Panc1 (cell line): Measurements from ENCODE around the gene ZNF367. TPM values are rescaled to one million over a fixed set of nuclear protein-coding genes. Genes with fewer than 3 reads are reported as not detected.

Experiments
- ATAC-seq: fragments of 200-7000 bp; cut with Tn5 transposase; 2 replicates; pipeline ENCODE4 v1.9.1; 2020; ENCODE audit warnings: mild to moderate bottlenecking, moderate library complexity
- BruUV-seq: library from RNA; stranded (reverse); fragments of 400-500 nt; replicated peaks from 2 replicates; lab custom pipeline; 2021; lab: Mats Ljungman, UMichigan
- CTCF ChIA-PET: fragments of 300-600 bp; sonication (Branson Sonifier 250); formaldehyde crosslinking; loops from one replicate; lab custom pipeline; 2022; ENCODE audit warnings: antibody characterized with exemption; lab: Charles Lee
- POLR2A ChIA-PET: fragments of 300-600 bp; sonication (Branson Sonifier 250); formaldehyde crosslinking; loops from one replicate; lab custom pipeline; 2022; ENCODE audit warnings: antibody characterized with exemption; lab: Charles Lee
- DNase-seq: peaks from one replicate; pipeline ENCODE4 v3.0.0-alpha.2; 2010; ENCODE audit warnings: low read depth, low spot score
- H3K27ac ChIP-seq: 2 replicates; pipeline ENCODE4 v1.5.1; 2011; ENCODE audit warnings: mild to moderate bottlenecking, low read length, inconsistent platforms
- H3K27me3 ChIP-seq: fragments of 200-500 bp; sonication (Bioruptor generic); 2 replicates; pipeline ENCODE4 v1.6.0; 2014; ENCODE audit warnings: low read length, inconsistent platforms; ENCODE audit not compliant: control insufficient read depth, insufficient read depth
- H3K36me3 ChIP-seq: fragments of 200-500 bp; sonication (Bioruptor generic); 2 replicates; pipeline ENCODE4 v1.5.1; 2014; ENCODE audit warnings: inconsistent platforms, mild to moderate bottlenecking, low read length, moderate library complexity; ENCODE audit not compliant: control insufficient read depth, insufficient read depth
- H3K4me1 ChIP-seq: 2 replicates; pipeline ENCODE4 v1.5.1; 2011; ENCODE audit warnings: inconsistent platforms, mild to moderate bottlenecking, low read length, moderate library complexity; ENCODE audit not compliant: control insufficient read depth, insufficient read depth
- H3K4me3 ChIP-seq, 2 experiments: 2 replicates each; pipeline ENCODE4 v1.5.1; 2011 to 2012; ENCODE audit warnings: low read depth in 2 of 2, low read length in 2 of 2, mild to moderate bottlenecking in 2 of 2, inconsistent platforms in 1 of 2, moderate library complexity in 1 of 2
- H3K9me3 ChIP-seq: fragments of 200-500 bp; sonication (Bioruptor generic); 2 replicates; pipeline ENCODE4 v1.5.1; 2014; ENCODE audit warnings: low read depth, mild to moderate bottlenecking, inconsistent platforms, low read length, moderate library complexity; ENCODE audit not compliant: control insufficient read depth, insufficient read depth
- POLR2AphosphoS5 ChIP-seq: IDR thresholded peaks from 2 replicates; pipeline ENCODE4 v1.6.1; 2012; ENCODE audit warnings: mild to moderate bottlenecking, low read depth, low read length, moderate library complexity
- SIN3A ChIP-seq: IDR thresholded peaks from 2 replicates; pipeline ENCODE4 v1.6.1; 2012; ENCODE audit warnings: low read depth, mild to moderate bottlenecking, low read length, moderate library complexity, borderline replicate concordance; ENCODE audit not compliant: insufficient read depth
- TCF7L2 ChIP-seq: IDR thresholded peaks from 2 replicates; pipeline ENCODE4 v1.6.1; 2011; ENCODE audit warnings: mild to moderate bottlenecking, low read depth, low read length, inconsistent platforms
- in situ Hi-C: cut with HindIII; loops from 2 replicates; pipeline ENCODE4 v1.10.0; 2016; ENCODE audit warnings: low sequenced_read_pairs, low pct_unique_long_range_greater_than_20kb
- intact Hi-C: fragments of 100-400 bp; cut with micrococcal nuclease; formaldehyde crosslinking; loops from one replicate; pipeline ENCODE4 v1.10.0; 2022; ENCODE audit not compliant: unreplicated experiment
- total RNA-seq: library from RNA; stranded (reverse); gene quantifications from one replicate; pipeline ENCODE4 v1.2.1, GENCODE V29; 2021; ENCODE audit not compliant: unreplicated experiment
- TF ChIP-seq, protein P1 (sequence below): fragments of 450-650 bp; IDR thresholded peaks from 2 replicates; pipeline ENCODE4 v1.5.1; 2017; ENCODE audit warnings: mild to moderate bottlenecking
- TF ChIP-seq, protein P2 (sequence below), 2 experiments: IDR thresholded peaks; 2 replicates each; pipeline ENCODE4 v1.6.1; 2011 to 2012; ENCODE audit warnings: low read depth in 2 of 2, control low read depth in 1 of 2, low read length in 1 of 2, mild to moderate bottlenecking in 1 of 2, moderate library complexity in 1 of 2; ENCODE audit not compliant: insufficient read depth in 1 of 2

ZNF367 gene
- total RNA-seq, 1 experiment from 2014 or later, result 12.4 TPM

DNA sequence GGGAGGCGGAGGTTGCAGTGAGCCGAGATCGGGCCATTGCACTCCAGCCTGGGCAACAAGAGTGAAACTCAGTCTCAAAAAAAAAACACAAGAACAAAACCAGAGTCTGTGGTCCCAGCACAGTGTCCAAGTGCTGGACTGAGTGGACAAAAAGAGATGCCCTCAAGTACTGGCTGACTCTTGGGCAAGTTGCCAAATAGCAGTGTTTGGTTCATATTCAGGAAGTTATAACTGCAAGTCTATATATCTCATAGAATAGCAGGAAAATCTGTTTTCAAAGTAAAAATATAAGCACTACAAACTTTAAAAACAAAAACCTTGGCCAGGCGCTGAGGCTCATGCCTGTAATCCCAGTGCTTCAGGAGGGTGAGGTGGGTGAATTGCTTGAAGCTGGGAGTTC is 39.1 kb upstream of the ZNF367 start:
- ChIA-PET CTCF (no interaction called here), POLR2A (no interaction called here)
- BruUV-seq, result no TSS peak
- Histone ChIP-seq H3K36me3 (peaks cover 2% of the 10 kb centered on the region), H3K4me3 (no peak overlapping the region), H3K4me1 (no peaks in the 10 kb centered on the region; the same call in 1 of the 2 replicates), H3K27me3 (no peaks in the 10 kb centered on the region), H3K9me3 (no peaks in the 10 kb centered on the region), H3K27ac (no peak overlapping the region)
- TF ChIP-seq SIN3A (no peak), POLR2AphosphoS5 (no peak), TCF7L2 (no peak)
- TF ChIP-seq, protein P1, sequence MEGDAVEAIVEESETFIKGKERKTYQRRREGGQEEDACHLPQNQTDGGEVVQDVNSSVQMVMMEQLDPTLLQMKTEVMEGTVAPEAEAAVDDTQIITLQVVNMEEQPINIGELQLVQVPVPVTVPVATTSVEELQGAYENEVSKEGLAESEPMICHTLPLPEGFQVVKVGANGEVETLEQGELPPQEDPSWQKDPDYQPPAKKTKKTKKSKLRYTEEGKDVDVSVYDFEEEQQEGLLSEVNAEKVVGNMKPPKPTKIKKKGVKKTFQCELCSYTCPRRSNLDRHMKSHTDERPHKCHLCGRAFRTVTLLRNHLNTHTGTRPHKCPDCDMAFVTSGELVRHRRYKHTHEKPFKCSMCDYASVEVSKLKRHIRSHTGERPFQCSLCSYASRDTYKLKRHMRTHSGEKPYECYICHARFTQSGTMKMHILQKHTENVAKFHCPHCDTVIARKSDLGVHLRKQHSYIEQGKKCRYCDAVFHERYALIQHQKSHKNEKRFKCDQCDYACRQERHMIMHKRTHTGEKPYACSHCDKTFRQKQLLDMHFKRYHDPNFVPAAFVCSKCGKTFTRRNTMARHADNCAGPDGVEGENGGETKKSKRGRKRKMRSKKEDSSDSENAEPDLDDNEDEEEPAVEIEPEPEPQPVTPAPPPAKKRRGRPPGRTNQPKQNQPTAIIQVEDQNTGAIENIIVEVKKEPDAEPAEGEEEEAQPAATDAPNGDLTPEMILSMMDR, result no peak
- TF ChIP-seq, protein P2, sequence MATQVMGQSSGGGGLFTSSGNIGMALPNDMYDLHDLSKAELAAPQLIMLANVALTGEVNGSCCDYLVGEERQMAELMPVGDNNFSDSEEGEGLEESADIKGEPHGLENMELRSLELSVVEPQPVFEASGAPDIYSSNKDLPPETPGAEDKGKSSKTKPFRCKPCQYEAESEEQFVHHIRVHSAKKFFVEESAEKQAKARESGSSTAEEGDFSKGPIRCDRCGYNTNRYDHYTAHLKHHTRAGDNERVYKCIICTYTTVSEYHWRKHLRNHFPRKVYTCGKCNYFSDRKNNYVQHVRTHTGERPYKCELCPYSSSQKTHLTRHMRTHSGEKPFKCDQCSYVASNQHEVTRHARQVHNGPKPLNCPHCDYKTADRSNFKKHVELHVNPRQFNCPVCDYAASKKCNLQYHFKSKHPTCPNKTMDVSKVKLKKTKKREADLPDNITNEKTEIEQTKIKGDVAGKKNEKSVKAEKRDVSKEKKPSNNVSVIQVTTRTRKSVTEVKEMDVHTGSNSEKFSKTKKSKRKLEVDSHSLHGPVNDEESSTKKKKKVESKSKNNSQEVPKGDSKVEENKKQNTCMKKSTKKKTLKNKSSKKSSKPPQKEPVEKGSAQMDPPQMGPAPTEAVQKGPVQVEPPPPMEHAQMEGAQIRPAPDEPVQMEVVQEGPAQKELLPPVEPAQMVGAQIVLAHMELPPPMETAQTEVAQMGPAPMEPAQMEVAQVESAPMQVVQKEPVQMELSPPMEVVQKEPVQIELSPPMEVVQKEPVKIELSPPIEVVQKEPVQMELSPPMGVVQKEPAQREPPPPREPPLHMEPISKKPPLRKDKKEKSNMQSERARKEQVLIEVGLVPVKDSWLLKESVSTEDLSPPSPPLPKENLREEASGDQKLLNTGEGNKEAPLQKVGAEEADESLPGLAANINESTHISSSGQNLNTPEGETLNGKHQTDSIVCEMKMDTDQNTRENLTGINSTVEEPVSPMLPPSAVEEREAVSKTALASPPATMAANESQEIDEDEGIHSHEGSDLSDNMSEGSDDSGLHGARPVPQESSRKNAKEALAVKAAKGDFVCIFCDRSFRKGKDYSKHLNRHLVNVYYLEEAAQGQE (IDR thresholded peaks at IDR 0.05; ENCODE audit: insufficient read depth in 1 of 2, low read depth in 2 of 2, low read length in 1 of 2), result no peak
- ATAC-seq (no peak), DNase-seq (no peak)
- in situ Hi-C loops, result no loop called here
- intact Hi-C loops, result no loop called here

DNA sequence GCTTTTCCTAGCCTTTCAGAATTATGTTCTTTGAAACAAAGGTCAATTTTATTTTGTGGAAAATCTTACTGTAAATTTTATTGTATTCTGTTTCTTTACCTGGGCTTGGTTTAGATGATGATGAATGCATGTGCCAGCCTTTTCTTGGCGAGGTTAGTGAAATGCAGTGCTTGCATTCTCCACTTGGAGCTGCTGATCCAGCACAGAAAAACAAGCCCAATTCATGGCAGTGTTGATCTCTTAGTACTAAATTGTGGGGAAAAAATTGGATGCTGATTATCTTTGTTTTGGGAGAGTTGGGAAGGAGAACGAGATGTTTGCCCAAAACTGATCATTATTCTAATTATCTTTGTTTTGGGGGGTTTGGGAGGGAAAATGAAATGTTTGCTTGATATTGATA is 35.5 kb upstream of the ZNF367 start:
- TF ChIP-seq, protein P2 (IDR thresholded peaks at IDR 0.05; ENCODE audit: insufficient read depth in 1 of 2, low read depth in 2 of 2, low read length in 1 of 2), result no peak
- TF ChIP-seq SIN3A, result no peak
- no peak for TF ChIP-seq TCF7L2
- TF ChIP-seq, protein P1, result peak; percentile 68; the same call in 1 of the 2 replicates
- H3K36me3 ChIP-seq, result no peaks in the 10 kb centered on the region; the same call in 1 of the 2 replicates
- in situ Hi-C loops, result no loop called here
- ChIA-PET POLR2A (no interaction called here), CTCF (interaction anchor here (0.6 kb wide), 1 partner anchor 79 kb away, joined by 4 read pairs; no protein-coding TSS in a partner anchor)
- H3K4me1 ChIP-seq, result peaks cover 6% of the 10 kb centered on the region
- no peaks in the 10 kb centered on the region for H3K9me3 ChIP-seq
- H3K27ac ChIP-seq, result no peak overlapping the region; the same call in 1 of the 2 replicates
- BruUV-seq, result TSS peak; percentile 23
- H3K4me3 ChIP-seq, result no peak overlapping the region; a peak in 1 of 4 replicates
- intact Hi-C loops, result no loop called here
- no peak for DNase-seq
- H3K27me3 ChIP-seq, result no peaks in the 10 kb centered on the region
- no peak for ATAC-seq
